MM.1S (cell line): ENCODE measurements around the gene FBXL17.

Experiments used
- DNase-seq: peaks from one replicate; pipeline ENCODE4 v3.0.0-alpha.2; 2015
- H2AFZ ChIP-seq: fragments of 300-600 bp; sonication (generic); 2 replicates; pipeline ENCODE4 v1.6.0; 2016; ENCODE audit warnings: antibody characterized with exemption, low read length
- H3F3A ChIP-seq: fragments of 300-600 bp; sonication (generic); 2 replicates; pipeline ENCODE4 v1.6.1; 2016; ENCODE audit warnings: mild to moderate bottlenecking, antibody characterized with exemption, low read length, moderate library complexity, mixed read lengths; ENCODE audit not compliant: insufficient read depth
- H3K27ac ChIP-seq: fragments of 300-600 bp; sonication (generic); 2 replicates; pipeline ENCODE4 v1.5.1; 2016; ENCODE audit warnings: mild to moderate bottlenecking, low read length
- H3K27me3 ChIP-seq: fragments of 300-600 bp; sonication (generic); replicated peaks from 2 replicates; pipeline ENCODE4 v1.6.0; 2016; ENCODE audit warnings: low read length; ENCODE audit not compliant: insufficient read depth
- H3K36me3 ChIP-seq: fragments of 300-600 bp; sonication (generic); replicated peaks from 2 replicates; pipeline ENCODE4 v1.6.1; 2016; ENCODE audit warnings: mild to moderate bottlenecking, low read length, mixed read lengths; ENCODE audit not compliant: insufficient read depth
- H3K4me1 ChIP-seq: fragments of 300-600 bp; sonication (generic); 2 replicates; pipeline ENCODE4 v1.6.1; 2016; ENCODE audit warnings: low read length, mixed read lengths
- H3K4me2 ChIP-seq: fragments of 300-600 bp; sonication (generic); 2 replicates; pipeline ENCODE4 v1.6.0; 2016; ENCODE audit warnings: low read depth, low read length
- H3K4me3 ChIP-seq: fragments of 300-600 bp; sonication (generic); 2 replicates; pipeline ENCODE4 v1.5.1; 2016; ENCODE audit warnings: low read length, mixed read lengths
- H3K79me2 ChIP-seq: fragments of 300-600 bp; sonication (generic); 2 replicates; pipeline ENCODE4 v1.6.1; 2016; ENCODE audit warnings: mixed run types, low read length, mixed read lengths
- H3K9ac ChIP-seq: fragments of 300-600 bp; sonication (generic); 2 replicates; pipeline ENCODE4 v1.6.1; 2016; ENCODE audit warnings: low read length, mixed read lengths
- H3K9me2 ChIP-seq: fragments of 300-600 bp; sonication (generic); replicated peaks from 2 replicates; pipeline ENCODE4 v1.6.1; 2016; ENCODE audit warnings: mild to moderate bottlenecking, low read length, mixed read lengths; ENCODE audit not compliant: insufficient read depth
- H3K9me3 ChIP-seq: fragments of 300-600 bp; sonication (generic); replicated peaks from 2 replicates; pipeline ENCODE4 v1.6.1; 2016; ENCODE audit warnings: mild to moderate bottlenecking, low read length, mixed read lengths; ENCODE audit not compliant: insufficient read depth
- H4K20me1 ChIP-seq: fragments of 300-600 bp; sonication (generic); 2 replicates; pipeline ENCODE4 v1.6.1; 2016; ENCODE audit warnings: mild to moderate bottlenecking, low read length, moderate library complexity, mixed read lengths; ENCODE audit not compliant: insufficient read depth
- EZH2 ChIP-seq: fragments of 300-600 bp; sonication (generic); optimal IDR thresholded peaks from 2 replicates; pipeline ENCODE3; 2017; ENCODE audit warnings: low read depth, mild to moderate bottlenecking, antibody characterized with exemption, low read length, mixed read lengths
- EZH2phosphoT487 ChIP-seq: fragments of 300-600 bp; sonication (generic); IDR thresholded peaks from 2 replicates; pipeline ENCODE4 v1.6.1; 2018; ENCODE audit warnings: antibody characterized with exemption, low read length
- TF ChIP-seq, protein P1 (sequence below): fragments of 300-600 bp; sonication (generic); IDR thresholded peaks from 2 replicates; pipeline ENCODE4 v1.5.1; 2016; ENCODE audit warnings: antibody characterized with exemption, low read length, mixed read lengths

The FBXL17 gene

DNA sequence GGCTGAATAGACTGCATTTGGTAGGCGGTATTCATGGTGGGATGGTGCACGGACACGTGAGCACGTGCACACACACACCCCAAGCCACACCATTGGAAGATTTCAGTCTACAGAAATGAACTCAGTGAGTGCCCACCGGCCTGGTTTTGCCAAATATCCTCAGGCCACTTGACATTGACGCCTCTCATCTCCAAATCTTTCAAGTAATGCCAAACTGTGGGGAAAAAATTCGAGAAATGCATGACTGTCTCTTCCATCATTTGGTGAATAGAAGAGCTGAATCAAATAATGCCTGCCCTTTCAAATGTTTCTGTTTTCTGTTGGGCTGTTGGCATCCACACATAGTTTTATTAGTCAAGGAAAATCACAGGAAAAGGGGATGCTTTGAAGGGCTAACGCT is 528.9 kb downstream of the FBXL17 start:
- DNase-seq, result no peak

DNA sequence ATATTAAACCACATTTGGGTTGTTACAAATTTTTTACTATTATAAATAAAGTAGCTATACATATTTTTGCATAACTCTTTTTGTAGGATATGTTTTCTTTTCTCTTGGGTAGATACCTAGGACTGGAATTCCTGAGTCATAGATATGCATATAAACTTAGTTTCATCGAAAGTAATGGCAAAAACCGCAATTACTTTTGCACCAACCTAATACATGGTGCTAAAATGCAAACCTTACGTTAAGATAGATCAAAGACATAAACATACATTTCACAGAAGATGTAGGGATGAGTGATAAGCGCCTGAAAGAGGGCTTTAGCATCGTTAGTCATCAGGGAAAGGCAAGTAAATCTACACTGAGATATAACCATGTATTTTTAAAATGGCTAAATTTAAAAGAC is 532.8 kb downstream of the FBXL17 start:
- TF ChIP-seq, protein P1, sequence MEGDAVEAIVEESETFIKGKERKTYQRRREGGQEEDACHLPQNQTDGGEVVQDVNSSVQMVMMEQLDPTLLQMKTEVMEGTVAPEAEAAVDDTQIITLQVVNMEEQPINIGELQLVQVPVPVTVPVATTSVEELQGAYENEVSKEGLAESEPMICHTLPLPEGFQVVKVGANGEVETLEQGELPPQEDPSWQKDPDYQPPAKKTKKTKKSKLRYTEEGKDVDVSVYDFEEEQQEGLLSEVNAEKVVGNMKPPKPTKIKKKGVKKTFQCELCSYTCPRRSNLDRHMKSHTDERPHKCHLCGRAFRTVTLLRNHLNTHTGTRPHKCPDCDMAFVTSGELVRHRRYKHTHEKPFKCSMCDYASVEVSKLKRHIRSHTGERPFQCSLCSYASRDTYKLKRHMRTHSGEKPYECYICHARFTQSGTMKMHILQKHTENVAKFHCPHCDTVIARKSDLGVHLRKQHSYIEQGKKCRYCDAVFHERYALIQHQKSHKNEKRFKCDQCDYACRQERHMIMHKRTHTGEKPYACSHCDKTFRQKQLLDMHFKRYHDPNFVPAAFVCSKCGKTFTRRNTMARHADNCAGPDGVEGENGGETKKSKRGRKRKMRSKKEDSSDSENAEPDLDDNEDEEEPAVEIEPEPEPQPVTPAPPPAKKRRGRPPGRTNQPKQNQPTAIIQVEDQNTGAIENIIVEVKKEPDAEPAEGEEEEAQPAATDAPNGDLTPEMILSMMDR, result no peak
- TF ChIP-seq EZH2phosphoT487 (no peak), EZH2 (no peak)
- Histone ChIP-seq H3K36me3 (no peaks in the 10 kb centered on the region), H2AFZ (no peak overlapping the region), H3K4me2 (no peak overlapping the region), H3K27ac (no peak overlapping the region), H3K9me2 (no peaks in the 10 kb centered on the region), H3K4me1 (no peaks in the 10 kb centered on the region), H3K79me2 (no peaks in the 10 kb centered on the region), H3K9me3 (no peaks in the 10 kb centered on the region), H3F3A (no peaks in the 10 kb centered on the region), H3K4me3 (no peak overlapping the region), H4K20me1 (no peaks in the 10 kb centered on the region), H3K27me3 (no peaks in the 10 kb centered on the region), H3K9ac (no peak overlapping the region)
- DNase-seq, result no peak

More for the DNA sequence above, 528.9 kb downstream of the FBXL17 start:
- Histone ChIP-seq H3K36me3 (no peaks in the 10 kb centered on the region), H3F3A (no peaks in the 10 kb centered on the region), H4K20me1 (no peaks in the 10 kb centered on the region), H3K4me2 (no peak overlapping the region), H3K9ac (no peak overlapping the region), H3K27me3 (no peaks in the 10 kb centered on the region), H3K9me3 (no peaks in the 10 kb centered on the region), H3K4me3 (no peak overlapping the region), H2AFZ (no peak overlapping the region), H3K27ac (no peak overlapping the region), H3K79me2 (no peaks in the 10 kb centered on the region), H3K9me2 (no peaks in the 10 kb centered on the region), H3K4me1 (no peaks in the 10 kb centered on the region)
- no peak for TF ChIP-seq EZH2phosphoT487
- TF ChIP-seq, protein P1, result no peak
- no peak for TF ChIP-seq EZH2

DNA sequence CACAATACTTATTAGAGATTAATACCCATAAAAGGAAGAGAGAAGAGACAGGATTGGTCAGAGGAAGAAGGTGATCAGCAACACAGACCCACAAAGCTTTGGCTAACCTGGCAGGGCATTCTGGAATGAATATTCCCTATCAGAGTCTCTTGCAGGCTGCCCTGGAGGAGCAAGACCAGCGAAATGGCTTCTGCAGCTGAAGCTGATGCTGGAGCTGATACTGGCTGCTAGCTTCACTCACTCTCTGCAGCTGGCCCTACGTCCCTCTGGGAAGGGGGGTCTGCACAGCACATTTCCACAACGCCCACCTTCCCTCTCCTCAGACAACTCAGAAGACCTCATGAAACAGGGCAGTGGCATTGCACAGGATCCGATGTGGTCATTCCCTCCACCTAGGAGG is 541.3 kb downstream of the FBXL17 start:
- Histone ChIP-seq H3K27me3 (no peaks in the 10 kb centered on the region), H3F3A (no peaks in the 10 kb centered on the region), H3K9ac (no peak overlapping the region), H3K27ac (no peak overlapping the region), H3K36me3 (no peaks in the 10 kb centered on the region), H3K4me3 (no peak overlapping the region), H3K79me2 (no peaks in the 10 kb centered on the region), H3K4me2 (no peak overlapping the region), H3K4me1 (no peaks in the 10 kb centered on the region), H3K9me2 (no peaks in the 10 kb centered on the region), H3K9me3 (no peaks in the 10 kb centered on the region), H2AFZ (no peak overlapping the region), H4K20me1 (no peaks in the 10 kb centered on the region)
- TF ChIP-seq EZH2, result no peak
- TF ChIP-seq, protein P1, result no peak
- no peak for TF ChIP-seq EZH2phosphoT487
- DNase-seq, result no peak
